Measurements from ENCODE around the gene PDE8A.

- TF ChIP-seq CTCF (IDR thresholded peaks at IDR 0.05) = no peak
- no peak for TF ChIP-seq POLR2A (IDR thresholded peaks at IDR 0.05)
Measured at GRCh38 chr15:84967380-84967779, 14.3 kb upstream of the PDE8A start.
